CD4-positive, alpha-beta T cell treated with Interleukin-4 for 4 hours (primary cell): ENCODE measurements around the gene SHISAL1.

ENCODE experiments used
- DNase-seq: peaks from one replicate; pipeline ENCODE4 v3.0.0-alpha.2; 2020

SHISAL1 gene

GRCh38 chr22:44204739-44205515 is 107.8 kb downstream of the SHISAL1 start:
- no peak for DNase-seq

GRCh38 chr22:44203203-44203602 is 109.5 kb downstream of the SHISAL1 start:
- DNase-seq, result no peak

GRCh38 chr22:44202261-44202789 is 110.4 kb downstream of the SHISAL1 start:
- DNase-seq, result no peak

GRCh38 chr22:44201665-44202064 is 111.1 kb downstream of the SHISAL1 start:
- no peak for DNase-seq

GRCh38 chr22:44200855-44201550 is 111.7 kb downstream of the SHISAL1 start:
- DNase-seq, result no peak

GRCh38 chr22:44200451-44200850 is 112.3 kb downstream of the SHISAL1 start:
- no peak for DNase-seq

GRCh38 chr22:44199866-44200265 is 112.9 kb downstream of the SHISAL1 start:
- no peak for DNase-seq

GRCh38 chr22:44199164-44199563 is 113.6 kb downstream of the SHISAL1 start:
- no peak for DNase-seq

GRCh38 chr22:44197271-44197670 is 115.5 kb downstream of the SHISAL1 start:
- no peak for DNase-seq

- DNase-seq, result no peak
Measured at GRCh38 chr22:44196731-44197131, 116.0 kb downstream of the SHISAL1 start.

- DNase-seq, result no peak
Measured at GRCh38 chr22:44196241-44196640, 116.5 kb downstream of the SHISAL1 start.

GRCh38 chr22:44195189-44195871 is 117.4 kb downstream of the SHISAL1 start:
- no peak for DNase-seq

GRCh38 chr22:44194569-44194968 is 118.2 kb downstream of the SHISAL1 start:
- no peak for DNase-seq
